ENCODE results near the gene USP10.

DNA sequence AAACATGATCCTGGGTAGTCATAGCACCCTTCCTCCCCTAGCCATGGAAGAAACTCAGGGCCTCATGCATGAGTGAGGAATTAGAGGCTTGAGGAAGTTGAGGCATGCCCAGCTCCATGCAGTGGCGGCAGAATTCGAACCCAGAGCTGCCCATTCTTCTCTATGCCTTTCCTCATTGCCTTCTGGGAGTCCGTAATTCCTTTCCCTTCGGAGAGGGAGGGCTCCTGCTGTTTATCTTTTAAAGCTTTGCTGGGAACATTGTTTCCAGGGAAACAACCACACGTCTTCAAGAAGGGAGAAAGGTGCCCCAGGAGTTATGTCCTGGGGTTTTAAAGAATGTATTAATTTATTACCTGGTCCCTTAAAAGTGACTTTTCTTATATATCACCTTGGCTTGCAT is 128.5 kb downstream of the USP10 start:
- TF ChIP-seq GATA2 (IDR thresholded peaks at IDR 0.05; ENCODE audit: low read depth, low read length), result no peak
- no peak for TF ChIP-seq GATA3 (IDR thresholded peaks at IDR 0.05; ENCODE audit: low read depth, low read length)
